Measurements from ENCODE around the gene SYNGR3.

GRCh38 chr16:1991588-1991947 is 1.8 kb downstream of the SYNGR3 start:
- TF ChIP-seq CTCF (IDR thresholded peaks at IDR 0.05) (no peak), POLR2AphosphoS5 (IDR thresholded peaks at IDR 0.05; ENCODE audit: insufficient read depth in 1 of 2, low read depth in 1 of 2) (no peak)
